ENCODE results near the gene CLOCK.

DNA sequence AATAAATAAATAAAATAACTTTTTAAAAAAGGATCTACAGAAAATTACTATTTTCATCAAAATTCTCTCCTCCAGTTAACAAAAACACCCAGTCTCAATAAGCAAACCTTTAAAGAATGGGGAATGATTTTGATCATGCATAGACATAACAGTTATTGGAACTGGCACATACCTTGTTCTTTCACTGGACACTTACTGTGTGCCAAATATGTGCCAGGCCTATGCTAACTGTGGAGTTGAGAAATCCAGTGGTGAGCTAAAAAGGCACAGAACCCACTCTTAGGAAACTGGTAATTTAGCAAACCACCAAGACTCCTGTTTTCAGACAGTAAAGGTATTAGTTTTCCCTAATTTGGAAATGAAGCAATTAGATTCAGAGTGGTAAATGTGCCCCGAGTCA lies 39.1 kb downstream of the CLOCK start:
- no peak for TF ChIP-seq EP300 (IDR thresholded peaks at IDR 0.05)
- no peak for TF ChIP-seq NR3C1 (IDR thresholded peaks at IDR 0.05)
- TF ChIP-seq RAD21 (conservative IDR thresholded peaks at IDR 0.05 in 1 of 2, IDR thresholded peaks at IDR 0.05 in 1 of 2): no peak
- TF ChIP-seq, protein P1, sequence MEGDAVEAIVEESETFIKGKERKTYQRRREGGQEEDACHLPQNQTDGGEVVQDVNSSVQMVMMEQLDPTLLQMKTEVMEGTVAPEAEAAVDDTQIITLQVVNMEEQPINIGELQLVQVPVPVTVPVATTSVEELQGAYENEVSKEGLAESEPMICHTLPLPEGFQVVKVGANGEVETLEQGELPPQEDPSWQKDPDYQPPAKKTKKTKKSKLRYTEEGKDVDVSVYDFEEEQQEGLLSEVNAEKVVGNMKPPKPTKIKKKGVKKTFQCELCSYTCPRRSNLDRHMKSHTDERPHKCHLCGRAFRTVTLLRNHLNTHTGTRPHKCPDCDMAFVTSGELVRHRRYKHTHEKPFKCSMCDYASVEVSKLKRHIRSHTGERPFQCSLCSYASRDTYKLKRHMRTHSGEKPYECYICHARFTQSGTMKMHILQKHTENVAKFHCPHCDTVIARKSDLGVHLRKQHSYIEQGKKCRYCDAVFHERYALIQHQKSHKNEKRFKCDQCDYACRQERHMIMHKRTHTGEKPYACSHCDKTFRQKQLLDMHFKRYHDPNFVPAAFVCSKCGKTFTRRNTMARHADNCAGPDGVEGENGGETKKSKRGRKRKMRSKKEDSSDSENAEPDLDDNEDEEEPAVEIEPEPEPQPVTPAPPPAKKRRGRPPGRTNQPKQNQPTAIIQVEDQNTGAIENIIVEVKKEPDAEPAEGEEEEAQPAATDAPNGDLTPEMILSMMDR (IDR thresholded peaks at IDR 0.05): no peak
- no peak for TF ChIP-seq SREBF2 (IDR thresholded peaks at IDR 0.05)
- TF ChIP-seq BHLHE40 (IDR thresholded peaks at IDR 0.05; ENCODE audit: low read depth, low read length): no peak
- TF ChIP-seq, protein P2, sequence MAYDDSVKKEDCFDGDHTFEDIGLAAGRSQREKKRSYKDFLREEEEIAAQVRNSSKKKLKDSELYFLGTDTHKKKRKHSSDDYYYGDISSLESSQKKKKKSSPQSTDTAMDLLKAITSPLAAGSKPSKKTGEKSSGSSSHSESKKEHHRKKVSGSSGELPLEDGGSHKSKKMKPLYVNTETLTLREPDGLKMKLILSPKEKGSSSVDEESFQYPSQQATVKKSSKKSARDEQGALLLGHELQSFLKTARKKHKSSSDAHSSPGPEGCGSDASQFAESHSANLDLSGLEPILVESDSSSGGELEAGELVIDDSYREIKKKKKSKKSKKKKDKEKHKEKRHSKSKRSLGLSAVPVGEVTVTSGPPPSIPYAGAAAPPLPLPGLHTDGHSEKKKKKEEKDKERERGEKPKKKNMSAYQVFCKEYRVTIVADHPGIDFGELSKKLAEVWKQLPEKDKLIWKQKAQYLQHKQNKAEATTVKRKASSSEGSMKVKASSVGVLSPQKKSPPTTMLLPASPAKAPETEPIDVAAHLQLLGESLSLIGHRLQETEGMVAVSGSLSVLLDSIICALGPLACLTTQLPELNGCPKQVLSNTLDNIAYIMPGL (CRISPR knock-in tag; IDR thresholded peaks at IDR 0.05; ENCODE audit: borderline replicate concordance): no peak
- no peak for TF ChIP-seq TP53 (CRISPR knock-in tag; IDR thresholded peaks at IDR 0.05)
- TF ChIP-seq CBX2 (IDR thresholded peaks at IDR 0.05; ENCODE audit: borderline replicate concordance, low read depth): no peak
- no peak for TF ChIP-seq SMC3 (IDR thresholded peaks at IDR 0.05)
- TF ChIP-seq RNF2 (IDR thresholded peaks at IDR 0.05; ENCODE audit: borderline replicate concordance, low read depth): no peak
- no peak for TF ChIP-seq NPAS2 (CRISPR knock-in tag; IDR thresholded peaks at IDR 0.05; ENCODE audit: borderline replicate concordance)
- TF ChIP-seq CBX8 (IDR thresholded peaks at IDR 0.05): no peak
